ENCODE measurements around the gene ZFHX3. TPM values are rescaled to one million over a fixed set of nuclear protein-coding genes. Genes with fewer than 3 reads are reported as not detected.

Gene ZFHX3
- total and polyA plus RNA-seq, 2 donors (not counting 3 experiments of a cell fraction or from before 2014, with no cell fraction given) = 3.7 to 18.8 TPM

DNA sequence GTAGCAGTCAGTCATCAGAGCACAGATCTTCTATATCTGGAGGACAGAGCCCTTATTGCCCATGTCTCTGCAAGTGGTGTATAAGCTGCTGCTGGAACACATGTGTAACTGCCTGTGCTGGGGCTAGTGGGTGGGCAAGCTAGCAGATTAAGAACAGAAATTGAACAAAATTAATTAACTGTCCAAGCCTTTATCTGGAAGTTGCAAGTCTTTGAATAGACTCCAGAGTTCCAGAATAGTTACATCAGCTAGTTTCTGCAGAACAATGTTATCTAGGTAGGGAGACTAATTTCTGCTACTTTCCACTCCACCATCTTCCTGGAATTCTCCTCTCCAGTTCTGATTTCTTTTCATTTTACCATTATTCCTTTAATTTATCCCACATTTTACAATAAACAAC is 287.3 kb downstream of the ZFHX3 start:
- H4K20me1 ChIP-seq (replicated peaks; ENCODE audit: control insufficient read depth, extremely low read depth, insufficient read depth, low read length) = no peaks in the 10 kb centered on the region
- H2AFZ ChIP-seq (ENCODE audit: low read depth, low read length) = no peak overlapping the region
- TF ChIP-seq JUN (IDR thresholded peaks at IDR 0.05; ENCODE audit: borderline replicate concordance, insufficient read depth, insufficient read length, low read depth) (no peak), POLR2AphosphoS5 (IDR thresholded peaks at IDR 0.05; ENCODE audit: insufficient read depth, low read depth, low read length) (no peak), FOS (IDR thresholded peaks at IDR 0.05; ENCODE audit: borderline replicate concordance, insufficient read depth, low read length) (no peak), MYC (IDR thresholded peaks at IDR 0.05; ENCODE audit: low read depth, low read length) (no peak), GATA2 (IDR thresholded peaks at IDR 0.05; ENCODE audit: insufficient read depth, insufficient read length, low read depth, low read length) (no peak)
- TF ChIP-seq, protein P1, sequence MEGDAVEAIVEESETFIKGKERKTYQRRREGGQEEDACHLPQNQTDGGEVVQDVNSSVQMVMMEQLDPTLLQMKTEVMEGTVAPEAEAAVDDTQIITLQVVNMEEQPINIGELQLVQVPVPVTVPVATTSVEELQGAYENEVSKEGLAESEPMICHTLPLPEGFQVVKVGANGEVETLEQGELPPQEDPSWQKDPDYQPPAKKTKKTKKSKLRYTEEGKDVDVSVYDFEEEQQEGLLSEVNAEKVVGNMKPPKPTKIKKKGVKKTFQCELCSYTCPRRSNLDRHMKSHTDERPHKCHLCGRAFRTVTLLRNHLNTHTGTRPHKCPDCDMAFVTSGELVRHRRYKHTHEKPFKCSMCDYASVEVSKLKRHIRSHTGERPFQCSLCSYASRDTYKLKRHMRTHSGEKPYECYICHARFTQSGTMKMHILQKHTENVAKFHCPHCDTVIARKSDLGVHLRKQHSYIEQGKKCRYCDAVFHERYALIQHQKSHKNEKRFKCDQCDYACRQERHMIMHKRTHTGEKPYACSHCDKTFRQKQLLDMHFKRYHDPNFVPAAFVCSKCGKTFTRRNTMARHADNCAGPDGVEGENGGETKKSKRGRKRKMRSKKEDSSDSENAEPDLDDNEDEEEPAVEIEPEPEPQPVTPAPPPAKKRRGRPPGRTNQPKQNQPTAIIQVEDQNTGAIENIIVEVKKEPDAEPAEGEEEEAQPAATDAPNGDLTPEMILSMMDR (IDR thresholded peaks at IDR 0.05; ENCODE audit: extremely low read depth in 1 of 2, insufficient read depth in 1 of 2, low read depth in 1 of 2, low read length in 2 of 2) = no peak
- TF ChIP-seq, protein P2, sequence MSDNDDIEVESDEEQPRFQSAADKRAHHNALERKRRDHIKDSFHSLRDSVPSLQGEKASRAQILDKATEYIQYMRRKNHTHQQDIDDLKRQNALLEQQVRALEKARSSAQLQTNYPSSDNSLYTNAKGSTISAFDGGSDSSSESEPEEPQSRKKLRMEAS (IDR thresholded peaks at IDR 0.05; ENCODE audit: insufficient read depth, insufficient read length) = no peak
- dilution Hi-C loops (cut with MboI; ENCODE audit: extremely low pct_ligation_motif_present, low sequenced_read_pairs) (no loop called here), intact Hi-C loops (cut with micrococcal nuclease) (loop anchor here (10.0 kb wide), 1 partner anchor 386 kb away; no protein-coding TSS in a partner anchor)
- no peaks in the 10 kb centered on the region for H3K36me3 ChIP-seq (ENCODE audit: control insufficient read depth in 2 of 2, extremely low read depth in 1 of 2, insufficient read depth in 2 of 2, low read length in 2 of 2)
- FAIRE-seq = no peak
- ChIA-PET CTCF (interaction anchor here (1.6 to 1.9 kb wide), 2 partner anchors 21 to 72 kb away, joined by 4 read pairs; no protein-coding TSS in a partner anchor), POLR2A (no interaction called here)
- H3K9me3 ChIP-seq (replicated peaks; ENCODE audit: control insufficient read depth, insufficient read depth, low read length) = no peaks in the 10 kb centered on the region
- no peak overlapping the region for H3K27ac ChIP-seq (ENCODE audit: insufficient read depth, low read depth, low read length)
- no peaks in the 10 kb centered on the region for H3K9me1 ChIP-seq (replicated peaks; ENCODE audit: control insufficient read depth, extremely low read depth, insufficient read depth, low read length)
- H3K4me2 ChIP-seq (ENCODE audit: insufficient read depth, low read length) = no peak overlapping the region
- H3K4me1 ChIP-seq (ENCODE audit: control insufficient read depth, extremely low read depth, insufficient read depth, low read length) = no peaks in the 10 kb centered on the region
- H3K9ac ChIP-seq (replicated peaks; ENCODE audit: extremely low read depth, insufficient read depth, low read length) = no peak overlapping the region
- no TSS peak for BruUV-seq (replicated peaks)
- DNase-seq (ENCODE audit: low read depth, low spot score) = no peak
- H3K79me2 ChIP-seq (ENCODE audit: control insufficient read depth, insufficient read depth, low read length) = no peaks in the 10 kb centered on the region
- no peaks in the 10 kb centered on the region for H3K27me3 ChIP-seq (ENCODE audit: control insufficient read depth in 2 of 2, insufficient read depth in 2 of 2, low read length in 2 of 2)
- no peak overlapping the region for H3K4me3 ChIP-seq (replicated peaks in 1 of 3; ENCODE audit: insufficient read depth in 1 of 3, low read depth in 1 of 3, low read length in 3 of 3)

Data from endothelial cell of umbilical vein (primary cell).